ENCODE data around the gene COPB1.

- TF ChIP-seq, protein P1, sequence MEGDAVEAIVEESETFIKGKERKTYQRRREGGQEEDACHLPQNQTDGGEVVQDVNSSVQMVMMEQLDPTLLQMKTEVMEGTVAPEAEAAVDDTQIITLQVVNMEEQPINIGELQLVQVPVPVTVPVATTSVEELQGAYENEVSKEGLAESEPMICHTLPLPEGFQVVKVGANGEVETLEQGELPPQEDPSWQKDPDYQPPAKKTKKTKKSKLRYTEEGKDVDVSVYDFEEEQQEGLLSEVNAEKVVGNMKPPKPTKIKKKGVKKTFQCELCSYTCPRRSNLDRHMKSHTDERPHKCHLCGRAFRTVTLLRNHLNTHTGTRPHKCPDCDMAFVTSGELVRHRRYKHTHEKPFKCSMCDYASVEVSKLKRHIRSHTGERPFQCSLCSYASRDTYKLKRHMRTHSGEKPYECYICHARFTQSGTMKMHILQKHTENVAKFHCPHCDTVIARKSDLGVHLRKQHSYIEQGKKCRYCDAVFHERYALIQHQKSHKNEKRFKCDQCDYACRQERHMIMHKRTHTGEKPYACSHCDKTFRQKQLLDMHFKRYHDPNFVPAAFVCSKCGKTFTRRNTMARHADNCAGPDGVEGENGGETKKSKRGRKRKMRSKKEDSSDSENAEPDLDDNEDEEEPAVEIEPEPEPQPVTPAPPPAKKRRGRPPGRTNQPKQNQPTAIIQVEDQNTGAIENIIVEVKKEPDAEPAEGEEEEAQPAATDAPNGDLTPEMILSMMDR (IDR thresholded peaks at IDR 0.05; ENCODE audit: low read depth, low read length), result no peak
- TF ChIP-seq EZH2phosphoT487 (IDR thresholded peaks at IDR 0.05; ENCODE audit: low read depth), result no peak
Measured at GRCh38 chr11:14542324-14542723, 42.7 kb upstream of the COPB1 start.

Data from OCI-LY3 (cell line).